ENCODE data around the gene PSG5.
A peak's percentile ranks its signal among the peaks of the same experiment; 100 is the strongest.
"Not testable (repeated sequence)": the region's sequence is repeated elsewhere in the genome, so short reads cannot be mapped to it uniquely, and the experiment has no call there.

Gene PSG5

DNA sequence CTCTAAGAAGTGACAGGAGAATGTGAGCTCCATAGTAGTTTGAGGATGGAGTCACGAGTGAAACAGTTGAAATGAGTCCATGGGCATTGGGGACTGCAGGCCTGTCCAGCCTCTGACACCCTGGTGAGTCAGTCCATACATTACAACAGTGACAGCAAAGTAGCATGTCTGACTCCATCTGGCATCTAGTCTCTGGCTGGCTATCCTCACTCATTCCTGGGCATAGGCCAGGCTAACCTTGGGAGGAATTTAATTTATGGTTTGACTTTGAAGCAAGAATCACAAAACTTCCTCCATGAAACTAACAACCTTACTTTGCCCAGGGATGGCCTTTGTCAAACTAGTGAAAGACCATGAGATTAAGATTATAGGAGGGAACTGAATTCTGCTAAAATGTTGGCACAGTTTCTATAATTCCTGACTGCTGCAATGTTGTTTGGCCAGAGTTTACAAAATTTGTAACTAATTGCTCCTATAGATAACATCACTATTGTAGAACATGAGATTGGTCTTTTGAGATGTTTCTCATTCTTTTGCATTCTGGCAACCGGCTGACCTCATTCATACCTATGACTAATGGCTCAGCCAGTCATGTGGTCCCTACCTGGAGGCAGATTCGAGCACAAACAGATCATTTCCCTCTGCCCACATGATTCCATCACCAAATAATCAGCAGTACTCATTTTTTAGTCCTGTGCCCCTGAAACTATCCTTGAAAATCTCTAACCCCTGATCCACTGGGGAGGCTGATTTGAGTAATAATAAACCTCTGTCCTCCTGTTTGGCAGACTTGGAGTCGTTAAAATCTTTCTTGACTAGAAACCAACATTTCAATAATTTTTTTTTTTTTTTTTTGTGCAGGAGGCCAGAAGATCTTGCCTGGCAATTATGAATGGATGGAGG is 4.2 kb downstream of the PSG5 start:
- H3K4me3 ChIP-seq (ENCODE audit: extremely low read depth, insufficient read depth, low read length, poor library complexity, severe bottlenecking); H3K9me3 ChIP-seq (ENCODE audit: control insufficient read depth, low read length); H3K36me3 ChIP-seq (ENCODE audit: control insufficient read depth, insufficient read depth, low read length); H3K4me1 ChIP-seq (ENCODE audit: control insufficient read depth, insufficient read depth, low read length, poor library complexity, severe bottlenecking): not testable (repeated sequence)
- H3K27ac ChIP-seq (ENCODE audit: low read depth, low read length, severe bottlenecking), result peak overlapping the region; percentile 93
- WGBS, 2 experiments (ENCODE audit: insufficient coverage in 2 of 2), result 80 to 86% methylated on average over 1 of the region's 4 CpGs

DNA sequence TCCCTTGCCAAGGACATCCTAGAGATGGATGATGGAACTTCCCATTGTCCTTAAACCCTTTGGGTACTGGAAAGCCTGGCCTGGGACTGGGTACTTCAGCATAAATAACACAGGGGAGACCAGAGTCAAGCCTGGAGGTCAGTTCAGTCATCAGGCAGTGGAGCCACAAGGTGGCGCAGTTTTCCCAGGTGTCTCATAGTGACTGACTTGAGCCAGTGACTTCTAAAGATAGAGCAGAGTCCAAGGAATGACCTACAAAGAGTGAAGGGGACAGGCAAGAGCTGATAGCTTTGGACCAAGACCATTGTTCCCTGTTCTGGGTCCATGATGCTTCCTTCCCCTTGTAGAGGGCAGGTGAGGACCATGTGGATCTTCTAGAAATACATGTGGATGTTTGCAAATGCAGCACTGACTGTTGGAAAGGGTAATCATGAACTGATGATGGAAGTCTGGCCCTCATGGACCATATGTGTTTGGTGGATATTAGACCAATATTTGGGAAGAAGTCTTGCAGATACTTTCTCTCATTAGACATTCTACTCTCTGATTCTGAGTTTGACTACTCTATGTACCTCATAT is 6.7 kb downstream of the PSG5 start:
- H3K4me1 ChIP-seq (ENCODE audit: control insufficient read depth, insufficient read depth, low read length, poor library complexity, severe bottlenecking); H3K4me3 ChIP-seq (ENCODE audit: extremely low read depth, insufficient read depth, low read length, poor library complexity, severe bottlenecking); H3K9me3 ChIP-seq (ENCODE audit: control insufficient read depth, low read length); H3K27ac ChIP-seq (ENCODE audit: low read depth, low read length, severe bottlenecking); H3K36me3 ChIP-seq (ENCODE audit: control insufficient read depth, insufficient read depth, low read length): not testable (repeated sequence)
- WGBS, 2 experiments (ENCODE audit: insufficient coverage in 2 of 2), result no CpG with 5 or more reads among the region's 1 CpG

DNA sequence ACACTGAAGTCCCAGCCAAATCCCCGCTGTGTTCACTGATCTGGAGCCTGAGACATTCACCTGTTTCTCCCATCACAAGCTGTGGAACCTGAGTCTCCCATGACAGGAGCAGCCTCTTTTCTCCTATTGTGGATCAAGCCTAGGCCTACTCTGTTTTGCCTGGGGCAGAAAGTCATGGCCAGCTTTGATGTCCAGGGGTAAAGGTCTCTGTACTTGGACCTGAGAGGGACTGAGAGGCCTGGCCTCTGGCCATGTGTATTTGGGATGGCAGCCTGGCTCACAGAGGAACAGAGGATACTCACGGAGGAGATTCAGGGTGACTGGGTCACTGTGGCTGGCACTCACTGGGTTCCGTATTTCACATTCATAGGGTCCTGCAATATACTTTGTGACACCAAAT is 7.8 kb downstream of the PSG5 start:
- not testable (repeated sequence) for H3K4me1 ChIP-seq (ENCODE audit: control insufficient read depth, insufficient read depth, low read length, poor library complexity, severe bottlenecking); H3K27ac ChIP-seq (ENCODE audit: low read depth, low read length, severe bottlenecking); H3K4me3 ChIP-seq (ENCODE audit: extremely low read depth, insufficient read depth, low read length, poor library complexity, severe bottlenecking); H3K9me3 ChIP-seq (ENCODE audit: control insufficient read depth, low read length); H3K36me3 ChIP-seq (ENCODE audit: control insufficient read depth, insufficient read depth, low read length)
- 67% methylated on average over 1 of the region's 3 CpGs; no CpG with 5 or more reads in 1 of the 2 experiments for WGBS, 2 experiments (ENCODE audit: insufficient coverage in 2 of 2)

DNA sequence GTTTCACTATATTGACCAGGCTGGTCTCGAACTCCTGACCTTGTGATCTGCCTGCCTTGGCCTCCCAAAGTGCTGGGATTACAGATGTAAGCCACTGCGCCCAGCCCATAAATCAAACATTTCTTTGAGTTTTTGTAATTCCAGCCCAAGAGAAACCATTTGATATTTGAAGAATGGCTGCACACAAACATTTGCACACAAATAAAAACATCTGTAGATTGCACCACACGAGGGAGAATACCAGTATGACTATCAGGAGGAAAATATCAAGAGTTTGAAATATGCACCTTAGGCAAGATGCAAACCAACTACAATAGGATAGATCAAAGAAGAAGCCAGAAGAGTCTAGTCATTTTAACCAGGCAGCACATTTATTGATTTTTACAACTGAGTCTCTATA is 20.4 kb downstream of the PSG5 start:
- not testable (repeated sequence) for H3K36me3 ChIP-seq (ENCODE audit: control insufficient read depth, insufficient read depth, low read length); H3K4me1 ChIP-seq (ENCODE audit: control insufficient read depth, insufficient read depth, low read length, poor library complexity, severe bottlenecking); H3K4me3 ChIP-seq (ENCODE audit: extremely low read depth, insufficient read depth, low read length, poor library complexity, severe bottlenecking); H3K27ac ChIP-seq (ENCODE audit: low read depth, low read length, severe bottlenecking); H3K9me3 ChIP-seq (ENCODE audit: control insufficient read depth, low read length)
- WGBS, 2 experiments (ENCODE audit: insufficient coverage in 2 of 2), result 56% methylated on average over 1 of the region's 3 CpGs; no CpG with 5 or more reads in 1 of the 2 experiments

DNA sequence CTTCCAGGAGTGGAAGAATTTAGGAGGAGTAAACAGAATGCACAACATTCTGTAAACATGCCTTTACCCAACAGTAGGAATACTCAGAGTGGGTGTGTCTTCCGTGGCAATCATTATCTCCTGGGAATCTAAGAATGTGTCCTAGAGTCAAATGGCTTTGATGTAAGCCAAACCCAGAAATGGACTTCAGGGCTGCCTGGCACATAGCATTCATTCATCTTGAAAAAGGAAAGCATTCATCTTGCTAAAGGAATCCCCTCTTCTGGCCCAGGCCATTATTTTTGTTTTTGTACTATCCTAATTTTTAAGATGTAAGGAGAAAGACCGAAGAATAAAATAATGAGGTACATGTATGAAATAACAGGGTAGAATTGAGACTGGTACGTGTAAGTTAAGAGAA is 23.2 kb downstream of the PSG5 start:
- peak overlapping the region; percentile 74 for H3K27ac ChIP-seq (ENCODE audit: low read depth, low read length, severe bottlenecking)
- H3K9me3 ChIP-seq (ENCODE audit: control insufficient read depth, low read length); H3K36me3 ChIP-seq (ENCODE audit: control insufficient read depth, insufficient read depth, low read length); H3K4me3 ChIP-seq (ENCODE audit: extremely low read depth, insufficient read depth, low read length, poor library complexity, severe bottlenecking); H3K4me1 ChIP-seq (ENCODE audit: control insufficient read depth, insufficient read depth, low read length, poor library complexity, severe bottlenecking): not testable (repeated sequence)
- no CpG with 5 or more reads among the region's 3 CpGs for WGBS, 2 experiments (ENCODE audit: insufficient coverage in 2 of 2)

DNA sequence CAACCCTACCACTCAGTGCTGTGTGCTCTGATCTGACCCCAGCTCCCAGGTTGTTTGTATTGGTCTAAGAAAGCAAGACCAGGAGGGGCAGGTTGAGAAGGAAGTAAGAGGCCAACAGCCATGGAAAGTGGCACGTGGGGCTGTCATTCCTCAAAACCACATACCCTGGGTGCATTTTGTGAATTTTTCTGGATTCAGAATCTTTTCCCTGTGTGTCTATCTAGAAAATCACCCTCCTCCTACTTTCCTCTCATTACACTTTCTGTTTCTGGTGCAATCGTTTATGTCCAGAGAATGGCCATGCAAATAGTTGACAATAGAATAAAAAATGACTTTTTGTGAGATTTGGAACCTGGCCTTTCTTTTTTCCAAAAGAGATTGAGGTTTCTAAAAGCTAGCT is 24.1 kb downstream of the PSG5 start:
- not testable (repeated sequence) for H3K4me1 ChIP-seq (ENCODE audit: control insufficient read depth, insufficient read depth, low read length, poor library complexity, severe bottlenecking); H3K4me3 ChIP-seq (ENCODE audit: extremely low read depth, insufficient read depth, low read length, poor library complexity, severe bottlenecking); H3K27ac ChIP-seq (ENCODE audit: low read depth, low read length, severe bottlenecking); H3K36me3 ChIP-seq (ENCODE audit: control insufficient read depth, insufficient read depth, low read length); H3K9me3 ChIP-seq (ENCODE audit: control insufficient read depth, low read length)
- 67 to 70% methylated on average over 1 of the region's 2 CpGs for WGBS, 2 experiments (ENCODE audit: insufficient coverage in 2 of 2)

DNA sequence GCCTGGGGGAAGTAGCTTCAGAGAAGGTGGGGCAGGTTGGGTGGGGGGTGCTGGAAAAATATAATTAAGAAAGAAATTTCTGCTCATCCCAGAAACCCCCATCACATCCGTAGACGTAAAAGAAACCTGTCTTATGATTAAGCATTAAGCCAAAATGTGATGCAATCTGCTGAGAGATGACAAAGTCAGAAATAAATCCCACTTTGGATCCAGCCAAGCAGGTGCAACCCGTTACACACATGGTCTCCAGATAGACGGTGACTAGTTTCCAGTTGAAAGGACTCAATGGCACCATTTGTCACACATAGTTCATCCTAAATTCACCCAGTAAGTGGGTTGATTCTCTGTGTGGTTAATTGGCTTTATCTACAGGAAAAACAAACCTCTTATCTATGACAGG is 34.1 kb downstream of the PSG5 start:
- Histone ChIP-seq H3K4me1 (ENCODE audit: control insufficient read depth, insufficient read depth, low read length, poor library complexity, severe bottlenecking) (no peaks in the 10 kb centered on the region), H3K27ac (ENCODE audit: low read depth, low read length, severe bottlenecking) (no peak overlapping the region), H3K9me3 (ENCODE audit: control insufficient read depth, low read length) (no peaks in the 10 kb centered on the region), H3K36me3 (ENCODE audit: control insufficient read depth, insufficient read depth, low read length) (no peaks in the 10 kb centered on the region), H3K4me3 (ENCODE audit: extremely low read depth, insufficient read depth, low read length, poor library complexity, severe bottlenecking) (no peak overlapping the region)
- WGBS, 2 experiments (ENCODE audit: insufficient coverage in 2 of 2), result 80% methylated on average over 2 of the region's 4 CpGs; no CpG with 5 or more reads in 1 of the 2 experiments

DNA sequence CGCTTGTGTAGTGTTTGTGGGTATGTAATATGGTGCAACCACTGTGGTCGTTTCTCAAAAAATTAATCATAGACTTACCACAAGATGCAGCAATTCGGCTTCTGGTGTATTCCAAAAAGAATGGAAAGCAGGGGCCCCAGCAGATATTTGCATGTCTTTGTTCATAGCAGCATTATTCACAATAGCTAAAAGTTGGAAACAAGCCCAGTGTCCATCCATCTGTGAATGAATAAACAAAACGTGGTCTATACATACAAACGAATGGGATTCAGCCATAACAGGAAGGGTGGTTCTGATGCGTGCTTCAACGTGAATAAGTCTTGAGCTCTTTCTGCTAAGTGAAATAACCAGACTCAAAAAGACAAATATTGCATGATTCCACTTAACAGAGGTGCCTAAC is 36.5 kb downstream of the PSG5 start:
- 76 to 84% methylated on average over 3 to 4 of the region's 7 CpGs for WGBS, 2 experiments (ENCODE audit: insufficient coverage in 2 of 2)
- H3K9me3 ChIP-seq (ENCODE audit: control insufficient read depth, low read length); H3K4me1 ChIP-seq (ENCODE audit: control insufficient read depth, insufficient read depth, low read length, poor library complexity, severe bottlenecking); H3K36me3 ChIP-seq (ENCODE audit: control insufficient read depth, insufficient read depth, low read length); H3K4me3 ChIP-seq (ENCODE audit: extremely low read depth, insufficient read depth, low read length, poor library complexity, severe bottlenecking); H3K27ac ChIP-seq (ENCODE audit: low read depth, low read length, severe bottlenecking): not testable (repeated sequence)

DNA sequence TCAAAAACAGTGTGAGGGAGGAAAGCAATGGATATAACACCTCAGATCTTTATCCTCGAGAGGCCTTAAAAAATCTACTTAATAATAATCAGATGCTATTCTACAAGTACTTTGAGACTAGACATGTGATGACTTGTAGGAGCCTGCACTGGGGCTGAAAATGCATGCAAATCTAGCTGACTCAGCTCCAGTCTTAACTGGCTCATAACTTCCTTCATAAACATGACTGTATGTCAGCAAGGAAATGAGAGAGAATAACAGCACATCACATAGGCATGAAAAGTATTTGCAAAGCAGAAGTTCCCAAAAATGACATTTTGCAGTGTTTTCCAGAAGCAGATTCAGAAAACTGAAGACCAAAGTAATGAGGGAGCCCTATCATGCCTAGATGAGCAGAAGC is 38.1 kb downstream of the PSG5 start:
- no peak overlapping the region for H3K4me3 ChIP-seq (ENCODE audit: extremely low read depth, insufficient read depth, low read length, poor library complexity, severe bottlenecking)
- H3K36me3 ChIP-seq (ENCODE audit: control insufficient read depth, insufficient read depth, low read length), result no peaks in the 10 kb centered on the region
- H3K27ac ChIP-seq (ENCODE audit: low read depth, low read length, severe bottlenecking), result no peak overlapping the region
- H3K9me3 ChIP-seq (ENCODE audit: control insufficient read depth, low read length), result no peaks in the 10 kb centered on the region
- peaks cover 3% of the 10 kb centered on the region for H3K4me1 ChIP-seq (ENCODE audit: control insufficient read depth, insufficient read depth, low read length, poor library complexity, severe bottlenecking)
- no CpG with 5 or more reads among the region's 1 CpG for WGBS, 2 experiments (ENCODE audit: insufficient coverage in 2 of 2)

DNA sequence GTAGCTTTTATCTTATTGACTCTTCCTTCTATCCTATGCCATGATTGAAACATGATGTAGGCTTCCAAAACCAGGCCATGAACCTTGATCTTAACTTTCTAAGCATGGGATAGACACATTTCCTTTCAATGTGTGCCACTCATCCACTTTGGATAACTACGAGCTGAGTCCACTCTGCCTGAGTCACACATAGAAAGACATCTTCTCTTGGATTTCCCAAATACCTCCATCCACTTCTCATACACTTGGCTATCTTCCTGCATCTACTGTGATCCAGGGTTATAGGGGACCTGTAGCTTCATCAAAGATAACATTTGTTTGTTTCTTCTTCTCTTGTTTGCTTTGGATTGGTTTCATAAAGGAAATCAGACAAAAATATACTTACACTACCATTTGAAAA is 44.6 kb downstream of the PSG5 start:
- not testable (repeated sequence) for H3K27ac ChIP-seq (ENCODE audit: low read depth, low read length, severe bottlenecking); H3K36me3 ChIP-seq (ENCODE audit: control insufficient read depth, insufficient read depth, low read length); H3K4me1 ChIP-seq (ENCODE audit: control insufficient read depth, insufficient read depth, low read length, poor library complexity, severe bottlenecking); H3K4me3 ChIP-seq (ENCODE audit: extremely low read depth, insufficient read depth, low read length, poor library complexity, severe bottlenecking); H3K9me3 ChIP-seq (ENCODE audit: control insufficient read depth, low read length)
- WGBS, 2 experiments (ENCODE audit: insufficient coverage in 2 of 2), result 80 to 94% methylated on average over 1 of the region's 1 CpG

DNA sequence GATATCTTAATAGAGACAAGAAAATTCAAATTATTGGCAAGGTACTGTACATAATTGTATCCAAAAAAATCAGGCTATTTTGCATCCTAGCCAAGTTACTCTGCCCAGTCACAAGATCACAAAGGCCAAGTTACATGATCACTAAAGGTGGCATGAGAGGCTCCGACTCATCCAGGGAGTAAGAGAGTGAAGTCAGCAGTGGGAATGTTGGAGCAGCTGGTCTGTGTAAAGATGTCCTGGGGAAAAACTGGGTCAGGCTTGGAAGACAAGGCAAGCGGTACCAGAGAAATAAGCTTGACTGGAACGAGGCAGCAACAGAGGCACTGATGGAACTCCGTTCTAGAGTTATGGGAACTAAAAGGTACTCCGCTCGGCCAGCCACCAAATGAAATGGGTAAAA is 53.6 kb downstream of the PSG5 start:
- WGBS, 2 experiments (ENCODE audit: insufficient coverage in 2 of 2), result 62 to 80% methylated on average over 3 to 5 of the region's 6 CpGs
- H3K4me1 ChIP-seq (ENCODE audit: control insufficient read depth, insufficient read depth, low read length, poor library complexity, severe bottlenecking), result no peaks in the 10 kb centered on the region
- no peak overlapping the region for H3K4me3 ChIP-seq (ENCODE audit: extremely low read depth, insufficient read depth, low read length, poor library complexity, severe bottlenecking)
- H3K9me3 ChIP-seq (ENCODE audit: control insufficient read depth, low read length), result peaks cover 2% of the 10 kb centered on the region
- no peaks in the 10 kb centered on the region for H3K36me3 ChIP-seq (ENCODE audit: control insufficient read depth, insufficient read depth, low read length)
- no peak overlapping the region for H3K27ac ChIP-seq (ENCODE audit: low read depth, low read length, severe bottlenecking)
